ENCODE measurements around the gene UMODL1.
A peak's percentile ranks its signal among the peaks of the same experiment; 100 is the strongest.
"Not testable (repeated sequence)": the region's sequence is repeated elsewhere in the genome, so short reads cannot be mapped to it uniquely, and the experiment has no call there.

UMODL1 gene

GRCh38 chr21:42159560-42160110 is 88.5 kb downstream of the UMODL1 start:
- no peak for FAIRE-seq
- DNase-seq (ENCODE audit: insufficient read length, low spot score), result no peak

DNA sequence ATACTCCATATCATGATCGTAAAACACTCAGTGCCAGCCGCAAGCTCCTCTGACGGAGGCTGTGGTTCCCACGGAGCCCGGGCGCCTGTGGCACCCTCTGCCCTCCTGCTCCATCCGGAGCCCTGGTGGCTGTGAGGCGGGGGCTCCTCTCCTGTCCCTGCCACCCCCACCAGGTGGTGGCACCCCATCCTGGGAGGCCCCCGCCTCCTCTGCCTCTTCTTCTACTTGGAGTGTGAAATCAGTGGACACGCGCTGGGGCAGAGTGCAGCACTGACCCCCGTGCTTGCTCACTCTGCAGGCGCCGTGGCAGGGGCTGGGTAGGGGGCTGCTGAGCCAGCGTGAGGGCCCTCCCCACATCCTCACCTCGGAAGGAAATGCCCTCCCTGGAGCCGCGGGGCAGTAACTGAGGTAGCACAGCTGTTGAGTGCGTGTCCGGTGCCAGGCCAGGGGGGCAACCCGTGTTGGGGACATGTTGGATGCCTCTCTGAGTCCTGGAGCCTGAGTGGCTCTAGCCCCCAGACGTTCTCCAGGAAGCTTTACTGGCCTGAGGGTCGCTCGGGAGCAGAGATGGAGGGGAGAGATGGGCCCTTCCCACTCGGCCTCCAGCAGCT is 89.1 kb downstream of the UMODL1 start:
- FAIRE-seq, result no peak
- DNase-seq (ENCODE audit: insufficient read length, low spot score), result no peak

- peak; percentile 54 for FAIRE-seq
- no peak for DNase-seq (ENCODE audit: insufficient read length, low spot score)
Observed at GRCh38 chr21:42160765-42161164, 89.6 kb downstream of the UMODL1 start.

DNA sequence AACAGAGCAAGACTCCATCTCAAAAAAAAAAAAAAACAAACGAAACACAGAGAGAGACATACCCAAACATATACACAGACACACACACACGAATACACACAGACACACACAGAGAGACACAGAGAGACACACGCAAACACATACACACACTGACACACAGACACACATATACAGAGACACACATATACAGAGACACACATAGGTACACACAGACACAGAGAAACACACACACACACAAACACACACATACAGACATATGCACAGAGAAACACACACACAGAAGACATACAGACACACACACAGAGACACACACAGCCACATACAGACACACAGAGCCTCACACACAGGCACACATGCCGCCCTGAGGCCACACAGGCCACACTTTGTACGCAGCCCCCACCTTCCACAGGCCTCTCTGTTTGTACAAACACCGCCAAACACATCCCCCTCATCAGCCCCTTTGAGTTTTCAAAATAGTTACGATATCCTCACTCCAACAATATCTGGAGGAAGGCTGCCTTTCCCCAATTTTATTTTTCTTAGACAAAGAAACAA is 90.4 kb downstream of the UMODL1 start:
- DNase-seq (ENCODE audit: insufficient read length, low spot score) (no peak), FAIRE-seq (no peak)

GRCh38 chr21:42161956-42162681 is 91.0 kb downstream of the UMODL1 start:
- no peak for FAIRE-seq

GRCh38 chr21:42162831-42163510 is 91.9 kb downstream of the UMODL1 start:
- no peak for DNase-seq (ENCODE audit: insufficient read length, low spot score)
- no peak for FAIRE-seq

More at GRCh38 chr21:42161956-42162681, 91.0 kb downstream of the UMODL1 start:
- DNase-seq (ENCODE audit: insufficient read length, low spot score), result no peak

- FAIRE-seq (no peak), DNase-seq (ENCODE audit: insufficient read length, low spot score) (no peak)
Observed at GRCh38 chr21:42163511-42163863, 92.4 kb downstream of the UMODL1 start.

GRCh38 chr21:42164064-42164789 is 93.1 kb downstream of the UMODL1 start:
- FAIRE-seq (no peak), DNase-seq (ENCODE audit: insufficient read length, low spot score) (peak; percentile 29)

DNA sequence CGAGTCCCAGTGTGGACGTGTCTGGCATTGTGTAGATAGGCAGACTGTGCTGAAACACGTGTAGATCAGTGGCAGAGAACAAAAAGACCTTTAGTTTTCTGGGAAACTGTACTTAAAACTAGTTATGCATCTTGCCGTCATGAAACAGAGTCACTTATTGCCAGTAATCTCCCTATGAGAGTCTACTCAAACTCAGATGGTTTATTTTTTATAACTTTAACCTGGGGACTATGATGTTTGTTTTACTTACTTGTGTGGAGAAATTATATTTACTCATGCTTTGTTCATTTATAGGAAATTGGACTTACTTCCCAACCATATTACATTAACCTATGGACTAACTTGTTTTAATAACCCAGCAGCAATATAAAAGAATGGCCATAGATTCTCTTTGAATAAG is 93.7 kb downstream of the UMODL1 start:
- no peak for FAIRE-seq
- DNase-seq (ENCODE audit: insufficient read length, low spot score), result no peak

- DNase-seq (ENCODE audit: insufficient read length, low spot score), result no peak
- no peak for FAIRE-seq
Observed at GRCh38 chr21:42165901-42166300, 94.8 kb downstream of the UMODL1 start.

GRCh38 chr21:42169758-42170157 is 98.6 kb downstream of the UMODL1 start:
- FAIRE-seq (no peak), DNase-seq (ENCODE audit: insufficient read length, low spot score) (no peak)

DNA sequence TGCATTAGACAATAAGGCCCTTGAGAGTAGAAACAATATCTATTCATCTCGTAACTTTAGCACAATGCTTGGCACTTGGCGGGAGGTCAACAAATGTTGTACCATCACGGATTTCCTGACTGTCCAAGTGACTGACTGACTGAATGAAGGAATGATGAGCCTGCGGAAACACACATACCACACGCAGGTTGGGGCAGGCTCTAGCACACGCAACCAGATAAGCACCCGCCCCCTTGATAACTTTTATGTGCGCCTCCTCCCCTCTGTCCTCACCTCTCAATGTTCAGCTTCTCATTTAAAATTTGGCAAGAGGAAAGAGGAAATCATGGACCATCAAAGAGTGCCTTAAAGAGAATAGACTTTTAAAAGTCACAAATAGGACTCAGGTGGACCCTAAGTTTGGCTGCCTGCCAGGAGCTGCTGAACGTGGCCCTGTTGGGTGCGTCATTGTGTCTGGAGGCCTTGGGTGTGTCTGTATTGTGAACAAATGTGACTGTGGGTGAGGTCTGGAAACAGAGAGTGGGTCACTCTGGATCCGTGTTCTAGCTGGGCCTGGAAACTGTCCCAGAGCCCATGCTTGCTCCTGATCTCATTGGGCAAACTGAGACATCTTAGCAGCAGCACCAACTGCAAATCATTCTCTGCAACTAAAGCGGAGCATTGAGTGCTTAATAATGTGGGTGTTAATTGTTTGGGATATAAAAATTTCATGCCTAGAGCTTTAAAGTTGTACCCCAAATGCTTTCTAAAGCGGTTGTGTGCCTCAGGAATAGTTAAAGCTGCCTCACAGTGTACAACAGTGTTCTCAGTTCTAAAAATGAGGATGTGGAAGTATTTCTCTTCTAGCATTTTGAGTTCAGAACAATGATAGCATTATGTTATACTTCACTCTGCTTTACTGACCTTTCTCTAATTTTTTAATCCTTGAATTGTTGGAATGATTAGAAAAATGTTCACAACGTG is 100.3 kb downstream of the UMODL1 start:
- DNase-seq (ENCODE audit: insufficient read length, low spot score) (no peak), FAIRE-seq (no peak)

DNA sequence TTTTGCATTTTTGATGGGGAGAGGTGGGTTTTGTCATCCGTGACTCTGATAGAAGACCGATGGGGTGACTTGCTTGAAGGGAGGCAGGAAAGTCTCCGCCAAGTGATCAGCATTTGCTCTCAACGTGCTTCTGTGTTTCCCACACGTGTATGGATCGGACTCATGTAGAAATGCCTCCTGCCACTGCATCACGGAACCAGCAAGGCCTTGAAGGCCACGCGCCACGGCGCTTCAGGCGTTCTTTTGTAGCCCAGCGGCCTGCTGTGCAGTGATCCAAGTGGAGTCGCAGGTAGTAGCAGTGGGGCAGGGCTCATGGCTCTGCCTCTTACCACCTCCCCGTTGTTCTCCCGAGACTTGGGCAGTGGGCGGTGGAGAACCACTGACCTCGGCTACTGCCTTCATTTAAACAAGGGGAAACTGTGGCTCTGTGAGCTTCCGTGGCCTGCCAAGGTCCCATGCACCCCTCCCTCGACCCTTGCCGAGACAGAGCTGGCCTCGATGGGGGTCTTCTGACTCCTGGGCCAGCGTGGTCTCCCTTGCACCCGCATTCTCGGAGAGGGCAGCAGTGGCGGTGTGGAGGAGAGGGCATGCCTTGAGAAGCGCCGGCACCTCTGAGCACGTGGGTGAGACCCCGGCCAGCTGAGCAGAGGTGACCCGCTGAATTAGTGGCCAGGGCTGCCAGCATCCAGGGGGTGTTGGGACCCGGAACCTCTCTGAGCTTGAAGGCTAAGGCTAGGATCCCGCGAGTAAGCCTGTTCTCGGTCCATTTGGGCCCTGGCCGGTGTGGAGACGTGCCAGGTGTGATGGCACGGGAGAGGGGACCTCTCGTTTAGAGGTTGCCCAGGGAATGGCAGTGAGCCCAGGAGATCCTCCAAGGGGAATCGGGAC is 101.7 kb downstream of the UMODL1 start:
- no peak for FAIRE-seq

GRCh38 chr21:42174173-42174572 is 103.1 kb downstream of the UMODL1 start:
- DNase-seq (ENCODE audit: insufficient read length, low spot score) (no peak), FAIRE-seq (no peak)

More for the DNA sequence above, 101.7 kb downstream of the UMODL1 start:
- DNase-seq (ENCODE audit: insufficient read length, low spot score), result no peak

GRCh38 chr21:42175110-42175710 is 104.1 kb downstream of the UMODL1 start:
- DNase-seq (ENCODE audit: insufficient read length, low spot score) (no peak), FAIRE-seq (no peak)

GRCh38 chr21:42176859-42177258 is 105.7 kb downstream of the UMODL1 start:
- FAIRE-seq (no peak), DNase-seq (ENCODE audit: insufficient read length, low spot score) (no peak)

DNA sequence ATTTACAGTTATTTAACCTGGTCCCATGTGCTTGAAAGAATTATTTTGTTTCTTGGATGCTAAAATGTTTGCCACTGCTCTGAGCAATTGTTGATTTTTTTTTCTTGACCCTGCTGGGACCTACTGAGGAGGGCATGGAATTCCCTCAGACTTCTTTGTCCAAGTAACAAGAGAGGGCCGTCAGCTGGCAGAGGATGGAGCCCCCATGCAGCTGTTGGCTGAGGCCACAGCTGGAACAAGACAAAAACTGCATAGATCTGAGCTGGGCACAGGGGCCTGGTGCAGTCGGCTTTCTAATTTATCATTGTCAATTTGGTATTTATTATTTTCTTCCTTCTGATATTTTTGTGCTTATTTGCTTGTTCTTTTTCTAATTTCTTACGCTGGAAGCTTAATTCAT is 108.2 kb downstream of the UMODL1 start:
- no peak for FAIRE-seq
- no peak for DNase-seq (ENCODE audit: insufficient read length, low spot score)

GRCh38 chr21:42180001-42180400 is 108.9 kb downstream of the UMODL1 start:
- FAIRE-seq; DNase-seq (ENCODE audit: insufficient read length, low spot score): not testable (repeated sequence)
